Brain pericyte (primary cell): ENCODE measurements around the gene SPATA6L.

Source experiments
- DNase-seq: peaks from one replicate; pipeline ENCODE4 v3.0.0-alpha.2; 2012; ENCODE audit warnings: low read depth, low spot score

SPATA6L gene

DNA sequence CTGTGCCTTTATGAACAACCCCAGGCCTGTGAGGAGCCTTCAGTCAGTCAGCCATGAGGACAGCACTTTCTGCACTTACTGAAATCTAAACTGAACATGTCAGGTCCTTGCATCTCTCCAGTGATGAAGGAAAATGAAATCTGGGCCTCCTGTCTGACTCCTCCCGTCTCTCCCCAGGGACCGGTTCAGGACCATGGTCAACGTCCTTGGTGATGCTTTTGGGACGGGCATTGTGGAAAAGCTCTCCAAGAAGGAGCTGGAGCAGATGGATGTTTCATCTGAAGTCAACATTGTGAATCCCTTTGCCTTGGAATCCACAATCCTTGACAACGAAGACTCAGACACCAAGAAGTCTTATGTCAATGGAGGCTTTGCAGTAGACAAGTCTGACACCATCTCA is 81.1 kb downstream of the SPATA6L start:
- no peak for DNase-seq

DNA sequence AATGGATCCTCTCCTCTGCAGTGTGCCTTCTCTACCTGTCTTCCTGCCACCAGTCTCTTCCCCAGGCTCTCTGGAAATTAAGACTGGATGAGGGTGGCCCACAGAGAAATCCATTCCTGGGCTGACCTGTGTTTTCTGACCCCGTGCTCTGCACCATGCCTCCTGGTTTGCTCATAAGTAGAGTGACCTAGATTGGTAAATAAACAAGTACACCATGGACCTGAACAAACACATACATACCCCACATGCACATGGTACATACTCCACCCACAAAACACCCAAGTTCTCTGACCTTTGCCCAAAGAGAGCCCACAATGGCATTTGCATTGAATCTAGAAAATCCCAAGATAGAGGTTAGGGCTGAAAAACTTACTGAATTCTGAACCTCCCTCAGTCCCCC is 81.6 kb downstream of the SPATA6L start:
- DNase-seq, result no peak

DNA sequence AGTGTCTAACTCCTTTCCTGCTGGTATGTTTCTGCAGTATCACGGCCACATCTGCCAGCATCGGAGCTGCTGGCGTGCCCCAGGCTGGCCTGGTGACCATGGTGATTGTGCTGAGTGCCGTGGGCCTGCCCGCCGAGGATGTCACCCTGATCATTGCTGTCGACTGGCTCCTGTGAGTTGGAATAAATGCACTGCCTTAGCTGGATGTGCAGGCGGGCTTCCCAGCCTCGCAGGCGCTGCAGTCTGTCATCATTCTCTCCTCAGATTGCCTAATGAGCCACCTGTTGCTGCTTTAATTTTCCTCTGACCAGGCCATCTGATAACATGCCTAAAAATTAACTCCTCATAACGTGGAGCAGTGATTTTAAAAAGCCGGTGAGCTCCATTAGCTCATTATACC is 83.3 kb downstream of the SPATA6L start:
- DNase-seq, result no peak

DNA sequence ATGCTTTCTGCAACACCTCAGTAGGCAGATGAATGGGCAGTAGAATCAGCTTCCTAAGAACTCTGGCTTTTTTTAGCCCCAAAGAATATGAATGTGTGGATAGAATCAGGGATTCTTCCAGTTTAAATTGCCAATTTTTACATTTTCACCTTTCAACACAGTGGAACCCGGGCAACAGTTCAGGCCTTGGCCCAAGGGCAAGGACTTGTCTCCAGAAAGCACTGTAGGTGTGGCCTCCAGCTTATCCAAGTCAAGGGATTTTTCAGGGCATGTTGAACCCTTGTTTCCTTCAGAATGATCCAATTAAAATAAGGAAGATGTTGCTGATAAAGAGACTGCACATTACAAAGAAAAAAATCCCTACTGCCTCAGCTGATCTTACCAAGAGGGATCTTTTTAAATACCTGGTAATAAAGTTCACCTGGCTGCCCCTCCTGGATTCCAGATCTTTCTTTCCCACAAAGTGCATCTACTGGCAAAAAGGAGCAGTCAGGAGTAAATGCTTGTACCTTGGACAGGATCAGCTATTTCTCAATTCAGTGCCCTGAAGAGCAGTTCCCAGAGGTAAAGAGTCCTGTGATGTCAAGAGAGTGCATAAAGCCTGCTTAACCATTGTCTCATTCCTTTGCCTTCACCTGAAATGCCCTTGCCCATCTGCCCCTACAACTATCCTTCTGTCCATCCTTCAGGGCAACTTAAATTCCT is 84.3 kb downstream of the SPATA6L start:
- DNase-seq, result no peak

DNA sequence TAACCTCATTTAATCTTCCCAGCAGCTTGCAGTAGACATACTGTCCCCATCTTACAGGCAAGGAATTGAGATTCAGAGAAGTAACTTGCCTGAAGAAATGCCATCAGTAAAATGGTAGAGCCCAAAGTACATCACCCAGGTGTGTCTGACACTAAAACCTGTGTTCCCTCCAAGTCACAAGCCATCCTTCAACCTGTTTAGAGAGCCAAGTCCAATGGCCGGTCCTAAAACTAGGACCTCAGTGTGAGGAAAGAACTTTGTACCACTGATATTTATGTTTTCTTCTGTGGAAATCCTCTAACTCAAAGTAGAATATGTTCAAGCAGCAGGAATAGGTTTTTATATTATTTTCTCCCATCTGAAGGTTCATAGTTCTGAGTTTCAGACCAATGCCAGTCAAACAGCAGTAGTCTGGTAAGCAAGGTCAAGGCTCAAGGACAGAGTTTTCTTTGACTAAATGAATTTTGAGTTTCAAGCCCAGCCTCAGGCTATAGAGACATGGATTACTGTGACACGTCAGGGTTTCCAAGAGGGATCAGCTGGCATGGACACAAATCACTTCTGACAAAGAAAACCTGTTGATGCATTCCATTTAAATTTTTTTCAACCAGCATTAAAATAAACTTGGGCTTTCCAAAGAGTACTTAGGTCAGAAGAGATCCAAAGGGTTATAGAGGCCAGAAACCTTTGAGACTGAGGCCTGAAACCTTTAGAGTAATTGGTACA is 85.1 kb downstream of the SPATA6L start:
- DNase-seq, result no peak

DNA sequence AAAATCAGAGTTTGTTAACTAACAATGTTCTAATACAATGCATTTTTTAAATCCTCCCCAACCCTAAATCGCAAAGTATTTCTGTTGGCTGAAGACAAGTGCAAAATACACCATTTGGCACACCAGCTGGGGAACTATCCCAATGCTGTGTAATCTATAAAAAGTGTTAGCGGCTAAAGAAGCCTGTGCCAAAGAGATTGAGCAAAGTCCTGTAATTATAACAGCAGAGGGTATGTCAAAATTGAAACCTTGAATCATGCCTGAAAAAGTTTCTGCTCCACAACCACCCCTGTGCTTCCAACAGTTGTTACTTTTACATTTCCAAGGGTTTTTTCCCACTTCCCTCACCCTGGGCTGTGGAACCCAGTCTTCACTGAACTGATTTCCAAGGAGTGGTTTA is 87.3 kb downstream of the SPATA6L start:
- no peak for DNase-seq

DNA sequence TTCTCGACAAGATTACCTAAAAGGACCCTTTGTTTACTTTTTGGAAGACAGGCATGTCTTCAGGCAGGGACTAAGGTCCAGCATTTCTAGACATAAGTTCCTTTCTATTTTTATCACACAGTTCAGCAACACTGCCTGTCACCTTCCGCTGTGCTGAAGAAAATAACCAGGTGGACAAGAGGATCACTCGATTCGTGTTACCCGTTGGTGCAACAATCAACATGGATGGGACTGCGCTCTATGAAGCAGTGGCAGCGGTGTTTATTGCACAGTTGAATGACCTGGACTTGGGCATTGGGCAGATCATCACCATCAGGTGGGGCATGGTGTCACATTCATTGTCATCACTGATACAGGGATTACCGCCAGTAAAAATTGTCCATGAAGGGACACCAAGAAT is 89.8 kb downstream of the SPATA6L start:
- DNase-seq, result no peak

DNA sequence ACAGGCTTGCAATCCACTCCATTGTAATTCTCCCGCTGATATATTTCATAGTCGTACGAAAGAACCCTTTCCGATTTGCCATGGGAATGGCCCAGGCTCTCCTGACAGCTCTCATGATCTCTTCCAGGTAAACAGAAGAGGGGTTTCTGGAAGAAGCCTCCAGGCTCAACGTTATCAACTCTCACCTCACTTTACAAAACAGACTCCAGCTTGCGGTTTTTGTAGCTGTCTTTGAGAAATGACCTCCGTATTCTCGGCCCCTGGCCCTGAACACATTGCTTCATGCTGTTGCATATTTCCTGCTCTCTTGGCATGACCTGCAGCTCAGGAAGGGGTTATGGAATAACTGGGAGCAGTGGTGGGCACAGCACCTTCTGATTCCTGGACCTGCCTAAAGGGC is 90.3 kb downstream of the SPATA6L start:
- no peak for DNase-seq

DNA sequence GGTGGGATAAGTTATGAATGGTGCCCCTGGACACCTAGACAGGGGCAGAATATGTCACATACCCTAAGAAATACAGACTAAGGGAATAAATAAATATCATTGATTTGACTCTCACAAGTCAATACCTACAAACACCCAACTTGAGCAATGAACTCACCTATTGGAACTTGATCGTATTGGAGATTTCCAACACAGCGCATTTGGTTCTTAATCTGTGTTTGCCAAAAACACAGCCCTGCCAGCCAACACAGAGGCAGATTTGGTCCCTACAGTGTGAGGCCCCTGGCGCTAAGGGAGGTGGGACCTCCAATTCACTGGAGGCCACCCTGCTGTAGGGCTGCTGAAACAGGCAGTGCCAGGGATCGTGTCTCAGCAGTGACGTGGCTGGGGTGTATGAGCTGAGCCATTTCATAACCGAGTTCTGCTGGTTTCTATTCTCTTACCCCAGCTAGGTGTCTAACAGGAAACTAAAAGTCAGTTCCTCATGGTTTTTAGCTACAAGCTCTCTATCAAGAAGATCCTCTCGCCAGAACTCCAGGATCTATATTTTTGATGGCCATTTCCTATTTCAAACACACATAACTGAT is 91.5 kb downstream of the SPATA6L start:
- no peak for DNase-seq

DNA sequence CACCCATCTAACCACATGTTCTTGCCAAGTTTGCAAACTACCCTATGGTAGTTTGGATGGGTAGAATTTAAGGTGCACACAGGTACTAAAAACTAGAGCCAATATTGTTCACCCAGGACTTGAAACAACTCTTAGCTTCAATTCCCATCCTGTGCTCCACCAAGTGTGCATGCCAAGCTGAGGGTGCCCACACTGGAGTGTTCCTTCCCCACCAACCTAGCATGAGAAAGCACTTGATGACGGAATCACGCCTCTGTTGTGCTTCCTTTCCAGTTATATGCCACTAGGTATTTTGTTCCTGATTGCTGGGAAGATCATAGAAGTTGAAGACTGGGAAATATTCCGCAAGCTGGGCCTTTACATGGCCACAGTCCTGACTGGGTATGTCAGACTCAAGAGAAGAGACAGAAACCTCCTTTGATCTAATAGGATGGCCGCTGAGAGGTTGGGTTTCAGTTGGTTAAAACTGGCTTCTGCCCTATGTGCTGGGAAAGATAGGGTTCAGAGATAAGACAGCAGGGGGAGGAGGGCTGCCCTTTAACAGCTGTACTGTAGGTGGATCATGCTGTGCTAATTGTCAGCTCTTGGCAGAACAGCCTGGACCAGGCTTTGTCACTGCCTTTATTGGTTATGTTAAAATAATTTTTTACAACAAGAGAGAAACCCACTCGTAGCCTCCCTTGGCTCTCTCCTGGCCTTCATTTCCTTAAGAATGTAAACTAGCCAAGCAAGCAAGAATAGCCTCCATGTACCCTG is 92.5 kb downstream of the SPATA6L start:
- DNase-seq, result no peak

DNA sequence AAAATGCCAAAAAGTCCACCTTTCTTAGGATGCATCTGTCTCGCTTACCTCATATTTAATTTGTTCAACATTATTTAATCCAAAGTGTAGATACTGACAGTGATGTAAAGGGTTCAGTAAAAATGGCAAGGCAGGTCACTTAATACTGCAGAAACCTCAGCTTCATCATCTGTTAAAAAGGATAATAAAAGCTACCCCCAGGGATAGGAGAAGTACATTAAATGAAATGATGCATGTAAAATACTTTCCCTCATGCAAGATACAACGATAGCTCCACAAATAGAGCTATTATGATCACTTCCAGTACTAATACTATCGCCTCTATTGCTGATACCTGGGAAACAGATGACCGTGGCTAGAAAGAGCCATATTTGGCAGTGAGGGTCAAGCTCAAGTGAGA is 93.1 kb downstream of the SPATA6L start:
- no peak for DNase-seq

DNA sequence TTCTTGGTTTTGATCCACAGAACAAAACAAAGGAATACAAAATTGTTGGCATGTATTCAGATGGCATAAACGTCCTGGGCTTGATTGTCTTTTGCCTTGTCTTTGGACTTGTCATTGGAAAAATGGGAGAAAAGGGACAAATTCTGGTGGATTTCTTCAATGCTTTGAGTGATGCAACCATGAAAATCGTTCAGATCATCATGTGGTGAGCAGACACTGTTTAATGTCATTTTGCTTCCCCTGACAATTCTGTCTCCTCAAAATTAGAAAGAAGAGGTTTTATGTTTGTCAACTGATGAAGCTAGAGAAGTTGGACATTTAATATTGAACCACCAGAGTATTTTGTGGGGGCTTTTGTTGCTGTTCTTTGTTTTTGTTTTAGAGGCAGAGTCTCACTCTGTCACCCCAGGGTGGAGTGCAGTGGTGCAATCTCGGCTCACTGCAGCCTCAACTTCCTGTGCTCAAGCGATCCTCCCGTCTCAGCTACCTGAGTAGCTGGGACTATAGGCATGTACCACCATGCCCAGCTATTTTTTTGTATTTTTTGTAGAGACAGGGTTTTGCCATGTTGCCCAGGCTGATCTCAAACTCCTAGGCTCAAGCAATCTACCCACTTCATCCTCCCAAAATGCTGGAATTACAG is 94.0 kb downstream of the SPATA6L start:
- DNase-seq, result no peak

DNA sequence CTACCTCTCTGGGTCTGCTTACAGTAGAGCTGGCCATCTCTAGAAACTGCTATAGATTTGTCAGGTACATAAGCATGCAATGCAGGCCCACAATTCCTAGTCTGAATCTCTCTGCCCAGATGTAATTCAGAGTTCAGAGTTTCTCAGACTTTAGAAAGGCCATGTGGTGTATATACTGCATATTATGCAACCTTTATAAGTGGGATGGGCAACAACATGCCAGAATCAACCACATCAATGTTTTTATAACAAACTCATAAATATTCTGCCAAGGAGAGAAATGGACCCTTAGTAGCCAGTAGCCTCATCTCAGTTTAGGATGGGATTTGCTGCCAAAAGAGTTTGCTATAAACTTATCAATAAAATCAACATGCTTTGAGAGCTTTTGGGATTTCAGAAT is 97.2 kb downstream of the SPATA6L start:
- DNase-seq, result no peak

DNA sequence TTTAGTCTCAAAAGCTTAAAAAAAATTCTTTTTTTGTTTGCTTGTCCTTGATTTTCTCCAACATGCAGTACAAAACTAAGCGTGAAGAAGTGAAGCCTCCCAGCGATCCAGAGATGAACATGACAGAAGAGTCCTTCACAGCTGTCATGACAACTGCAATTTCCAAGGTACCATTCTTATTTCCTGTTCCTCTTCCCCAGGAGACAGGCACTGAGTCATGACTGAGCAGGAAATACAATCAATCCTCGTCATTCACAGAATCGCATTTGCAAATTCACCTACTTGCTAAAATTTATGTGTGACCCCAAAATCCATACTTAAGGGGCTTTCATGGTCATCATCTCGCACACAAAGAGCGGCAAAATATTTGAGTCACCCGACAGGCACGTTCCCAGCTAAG is 98.7 kb downstream of the SPATA6L start:
- no peak for DNase-seq

DNA sequence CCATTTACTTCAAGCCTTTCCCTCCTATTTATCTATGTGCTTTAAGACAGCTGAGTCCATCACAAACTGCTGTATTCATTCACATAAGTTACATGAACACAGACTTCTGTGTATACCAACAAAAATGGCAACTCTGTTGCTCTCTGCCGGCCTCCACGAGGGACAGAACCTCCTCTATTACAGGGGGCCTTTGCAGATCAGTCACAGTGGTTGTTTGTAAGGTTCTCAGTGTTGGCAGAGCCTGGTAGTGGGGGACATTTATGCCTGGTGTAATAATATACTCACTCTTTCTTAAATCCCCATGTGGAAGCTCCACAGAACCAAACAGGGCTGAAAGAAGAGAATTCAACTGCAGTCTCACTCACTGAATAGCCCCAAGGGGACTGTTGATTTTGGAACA is 99.5 kb downstream of the SPATA6L start:
- no peak for DNase-seq

DNA sequence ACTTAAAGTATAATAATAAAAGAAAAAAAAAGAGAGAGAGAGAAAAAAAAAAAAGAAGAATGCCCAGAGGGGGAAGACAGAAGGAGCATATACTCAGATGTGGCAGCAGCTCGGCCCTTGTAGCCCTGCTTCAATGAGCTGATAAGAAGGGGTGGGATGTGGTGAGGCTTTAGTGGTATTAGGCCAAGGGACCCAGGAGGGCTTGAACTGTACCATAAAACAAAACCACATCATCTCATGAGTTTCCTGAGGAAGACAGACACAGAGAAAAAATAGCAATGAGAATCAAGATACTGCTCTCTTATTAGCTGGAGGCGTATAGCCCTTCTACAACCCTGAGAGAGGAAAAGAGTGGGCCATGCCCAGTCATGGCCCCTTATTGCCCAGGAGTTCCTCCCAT is 103.2 kb downstream of the SPATA6L start:
- no peak for DNase-seq

DNA sequence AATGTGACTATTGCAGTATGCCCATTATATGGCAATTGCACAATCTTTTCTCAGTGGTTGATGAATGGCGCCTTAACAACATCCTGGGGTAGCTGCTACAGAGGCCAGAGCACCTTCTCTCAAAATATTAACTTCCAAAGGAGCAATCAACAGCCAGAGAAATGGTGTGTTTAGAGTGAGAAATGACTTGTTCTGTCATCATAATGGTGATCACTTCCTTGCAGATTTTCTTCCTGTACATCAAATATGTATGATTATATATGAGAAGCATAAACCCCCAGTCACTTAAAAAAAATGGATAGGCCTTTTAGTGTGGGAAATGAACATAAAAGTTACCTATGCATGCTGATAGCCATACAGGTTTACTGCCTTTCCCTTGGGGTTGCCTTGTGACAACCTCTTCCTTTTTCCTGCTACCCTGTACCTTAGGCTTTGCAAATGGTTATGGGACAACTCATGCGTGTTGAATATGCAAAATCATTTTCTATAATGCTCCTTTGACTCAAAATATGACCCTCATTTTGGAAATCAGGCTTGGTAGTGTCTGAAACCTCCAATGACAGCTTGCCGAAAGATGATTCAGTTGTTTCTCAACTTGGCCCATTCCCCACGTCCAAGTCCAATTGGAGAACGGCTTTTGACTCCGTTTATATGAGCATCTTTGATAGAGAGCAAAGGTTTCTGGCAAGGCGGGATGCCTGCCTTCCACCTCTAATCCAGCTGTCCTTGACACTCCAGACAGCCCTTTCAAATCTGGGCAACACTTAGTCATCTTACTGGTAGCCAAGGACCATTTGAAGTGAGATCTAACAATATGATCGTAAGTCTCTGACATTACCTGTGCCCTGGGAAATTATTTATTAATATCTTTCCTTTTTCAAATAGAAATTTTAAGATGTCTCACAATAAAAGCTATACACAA is 106.8 kb downstream of the SPATA6L start:
- no peak for DNase-seq

DNA sequence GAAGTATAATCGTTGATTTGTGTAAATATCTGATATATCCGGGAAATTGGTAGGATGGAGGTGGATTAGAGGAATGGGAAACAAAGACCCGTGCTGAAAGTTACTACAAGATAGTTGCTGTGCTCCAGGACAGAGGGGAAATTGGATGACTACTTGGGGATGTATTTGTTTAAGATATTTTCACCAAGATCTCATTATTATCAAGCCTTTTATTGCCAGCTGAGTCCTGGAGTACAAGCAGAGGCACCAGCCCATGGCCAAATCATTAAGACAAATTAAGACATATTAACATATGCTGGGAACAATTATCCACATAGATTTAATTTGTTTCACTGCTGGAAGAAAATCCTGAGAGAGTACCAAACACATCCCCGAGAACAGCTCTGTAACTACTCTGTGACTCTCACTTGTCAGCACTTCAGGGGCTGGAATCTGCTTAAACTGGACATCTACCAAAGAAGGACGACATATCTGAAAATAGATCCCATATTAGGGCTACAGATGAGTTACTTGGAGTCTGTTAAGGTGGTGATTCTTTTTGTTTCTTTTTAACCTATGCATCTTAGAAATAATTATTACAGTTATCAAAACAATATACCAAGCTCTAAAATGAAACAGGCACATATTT is 107.8 kb downstream of the SPATA6L start:
- no peak for DNase-seq

DNA sequence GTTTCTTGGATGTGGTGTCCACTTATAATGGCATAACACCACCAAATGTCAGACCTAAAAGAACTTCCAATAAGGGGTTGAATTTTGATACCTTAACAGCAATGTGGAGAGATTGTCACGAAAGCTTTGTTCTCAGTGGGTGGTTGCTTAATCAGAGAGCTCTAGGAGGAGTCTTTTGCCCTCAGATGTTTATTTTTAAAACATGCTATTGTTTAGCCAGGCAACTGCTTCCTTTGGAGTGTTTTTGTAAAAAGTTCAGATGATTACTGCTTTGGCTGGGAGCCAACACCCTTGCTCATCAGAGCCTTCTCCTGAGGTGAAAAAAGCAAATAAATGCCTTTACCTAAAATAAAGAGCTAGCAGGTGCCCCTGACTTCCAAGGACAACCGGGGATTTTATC is 111.0 kb downstream of the SPATA6L start:
- peak; percentile 13 for DNase-seq

DNA sequence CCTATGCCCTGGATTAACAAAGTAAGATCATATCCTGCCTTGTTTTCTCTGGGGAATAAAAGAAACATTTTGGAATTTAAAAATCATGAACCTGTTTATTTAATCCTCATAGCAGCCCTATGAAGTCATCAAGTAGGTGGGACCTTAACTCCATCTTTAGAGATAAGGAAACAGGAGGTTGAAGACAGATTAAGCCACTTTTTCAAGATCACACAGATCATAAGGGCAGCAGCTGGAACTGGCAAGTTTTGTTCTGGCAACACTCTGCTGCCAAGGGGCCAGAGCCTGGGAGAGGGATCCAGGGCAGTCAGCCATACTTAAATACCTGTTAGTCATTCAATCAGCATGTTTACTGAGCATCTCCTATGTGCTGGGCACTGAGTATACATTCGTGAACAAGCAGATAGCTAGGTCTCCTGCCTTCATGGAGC is 112.3 kb downstream of the SPATA6L start:
- DNase-seq, result no peak
